ENCODE measurements around the gene DHFR.
"Not testable (repeated sequence)": the region's sequence is repeated elsewhere in the genome, so short reads cannot be mapped to it uniquely, and the experiment has no call there.

DHFR gene

DNA sequence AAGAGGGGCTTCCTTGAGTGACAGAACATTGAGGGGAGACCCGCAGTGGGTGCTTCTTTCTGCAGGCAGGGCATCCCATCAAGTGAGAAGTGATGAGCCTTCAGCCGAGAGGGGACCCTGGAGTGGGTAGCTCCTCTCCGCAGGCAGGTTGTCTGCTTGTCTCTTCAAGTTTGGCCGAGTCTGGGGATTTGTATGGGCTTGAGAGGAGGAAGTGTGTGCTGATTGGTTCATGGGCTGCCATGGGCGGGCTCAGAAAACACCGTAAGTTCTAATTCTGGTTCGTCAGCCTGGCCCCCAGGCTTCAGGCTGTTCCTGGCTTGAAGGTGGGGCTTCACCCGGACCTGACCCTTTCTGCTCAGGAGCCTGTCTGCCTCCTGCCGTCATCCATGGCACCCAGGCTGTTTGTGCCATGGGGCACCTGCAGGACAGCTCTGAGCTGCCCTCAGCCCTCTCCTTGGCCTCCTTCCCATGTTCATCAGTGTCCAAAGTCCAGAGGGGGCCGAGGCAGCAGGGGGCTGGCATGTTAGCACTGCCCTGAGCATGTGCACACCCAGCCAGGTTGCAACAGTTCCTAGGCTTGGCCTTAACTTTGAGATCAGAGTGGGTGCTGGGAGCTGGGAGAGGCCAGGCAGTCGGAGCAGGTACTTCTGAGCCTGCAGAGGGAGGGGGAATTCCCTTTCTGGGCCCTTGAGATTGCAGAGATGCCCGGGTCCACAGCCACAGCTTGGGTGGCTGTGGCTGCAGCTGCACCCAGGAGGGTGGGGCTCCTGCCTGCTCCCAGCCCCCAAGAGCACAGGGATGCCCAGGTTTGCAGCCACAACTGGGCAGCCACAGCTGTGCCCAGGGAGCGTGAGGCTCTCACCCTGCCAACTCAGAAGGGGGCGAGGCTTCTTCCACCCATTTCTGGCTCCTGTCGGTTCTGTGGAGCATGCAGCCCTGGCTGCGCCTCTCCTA, 13.5 kb upstream of the DHFR start:
- H3K4me1 Mint-ChIP-seq, result peaks cover 10% of the 10 kb centered on the region
- DNase-seq (ENCODE audit: low spot score in 2 of 2), result no peak

DNA sequence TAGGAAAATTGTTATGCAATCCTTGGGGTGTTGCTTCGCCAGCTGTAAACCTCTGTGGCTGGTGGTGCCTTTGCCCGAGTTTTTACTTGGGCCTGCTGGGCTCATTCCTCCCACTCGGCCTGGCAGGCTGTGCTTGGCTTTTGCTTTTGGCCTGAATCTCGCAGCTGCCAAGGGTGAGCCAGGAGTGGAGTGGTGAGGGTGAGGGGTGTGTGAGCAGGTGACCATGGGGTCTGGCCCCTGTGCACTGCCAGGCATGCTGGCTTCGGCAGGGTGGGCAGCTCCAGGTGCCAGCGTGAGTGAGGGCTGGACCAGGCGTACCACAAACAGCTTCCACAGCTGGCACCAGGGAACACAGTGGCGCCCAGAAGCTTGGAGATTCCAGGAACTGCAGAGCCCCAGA, 12.6 kb upstream of the DHFR start:
- Mint-ChIP-seq H3K27ac (no peak overlapping the region), H3K4me3 (no peak overlapping the region), H3K9me3 (no peaks in the 10 kb centered on the region), H3K4me1 (peaks cover 10% of the 10 kb centered on the region), H3K36me3 (peaks cover 82% of the 10 kb centered on the region)
- DNase-seq (ENCODE audit: low spot score in 2 of 2) (no peak), ATAC-seq (no peak)

More for the DNA sequence above, 13.5 kb upstream of the DHFR start:
- Mint-ChIP-seq H3K4me3 (no peak overlapping the region), H3K27ac (no peak overlapping the region), H3K9me3 (no peaks in the 10 kb centered on the region), H3K36me3 (peaks cover 82% of the 10 kb centered on the region)
- no peak for ATAC-seq

GRCh38 chr5:80665057-80665456, 10.3 kb upstream of the DHFR start:
- H3K9me3 Mint-ChIP-seq, result no peaks in the 10 kb centered on the region
- H3K4me1 Mint-ChIP-seq, result peaks cover 17% of the 10 kb centered on the region

DNA sequence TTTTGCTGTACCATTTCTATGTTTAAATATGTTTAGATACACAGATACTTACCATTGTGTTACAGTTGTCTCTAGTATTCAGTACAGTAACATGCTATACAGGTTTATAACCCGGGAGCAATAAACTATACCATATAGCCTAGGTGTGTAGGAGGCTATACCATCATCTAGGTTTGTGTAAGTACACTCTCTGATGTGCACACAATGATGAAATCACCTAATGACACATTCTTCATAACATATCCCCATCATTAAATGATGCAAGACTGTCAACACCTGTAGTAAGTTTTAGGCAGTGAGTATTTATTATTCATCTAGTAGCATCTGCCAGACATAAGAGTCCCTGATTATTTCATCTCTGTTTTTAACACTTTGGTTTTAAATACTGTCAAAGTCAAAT, 7.3 kb upstream of the DHFR start:
- ATAC-seq (no peak), DNase-seq (ENCODE audit: low spot score in 2 of 2) (no peak)
- H3K36me3 Mint-ChIP-seq, result peaks cover 97% of the 10 kb centered on the region
- no peaks in the 10 kb centered on the region for H3K9me3 Mint-ChIP-seq
- no peak overlapping the region for H3K4me3 Mint-ChIP-seq
- H3K27ac Mint-ChIP-seq, result no peak overlapping the region
- peaks cover 13% of the 10 kb centered on the region for H3K4me1 Mint-ChIP-seq

More at GRCh38 chr5:80665057-80665456, 10.3 kb upstream of the DHFR start:
- ATAC-seq, result no peak
- no peak for DNase-seq (ENCODE audit: low spot score in 2 of 2)
- Mint-ChIP-seq H3K4me3 (no peak overlapping the region), H3K36me3 (peaks cover 87% of the 10 kb centered on the region), H3K27ac (no peak overlapping the region)

DNA sequence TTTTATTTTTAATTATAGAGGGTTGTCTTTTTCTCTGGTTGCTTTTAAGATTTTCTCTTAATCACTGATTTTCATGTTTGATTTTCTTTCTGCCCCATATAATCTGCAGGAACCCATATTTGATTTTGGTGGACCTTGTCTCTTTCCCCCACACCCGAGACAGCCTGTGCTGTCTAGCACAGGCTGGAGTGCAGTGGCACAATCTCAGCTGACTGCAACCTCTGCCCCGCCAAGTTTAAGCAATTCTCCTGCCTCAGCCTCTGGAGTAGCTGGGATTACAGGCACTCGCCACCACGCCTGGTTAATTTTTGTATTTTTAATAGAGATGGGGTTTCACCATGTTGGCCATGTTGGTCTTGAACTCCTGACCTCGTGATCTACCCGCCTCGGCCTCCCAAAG, 5.9 kb upstream of the DHFR start:
- not testable (repeated sequence) for H3K9me3 Mint-ChIP-seq; H3K27ac Mint-ChIP-seq; ATAC-seq; H3K4me3 Mint-ChIP-seq; DNase-seq (ENCODE audit: low spot score in 2 of 2)
- peaks cover 91% of the 10 kb centered on the region for H3K36me3 Mint-ChIP-seq
- H3K4me1 Mint-ChIP-seq, result peaks cover 22% of the 10 kb centered on the region

GRCh38 chr5:80659106-80659505, 4.3 kb upstream of the DHFR start:
- Mint-ChIP-seq H3K36me3 (peaks cover 87% of the 10 kb centered on the region), H3K4me1 (peaks cover 28% of the 10 kb centered on the region), H3K4me3 (no peak overlapping the region), H3K27ac (no peak overlapping the region), H3K9me3 (no peaks in the 10 kb centered on the region)
- no peak for DNase-seq (ENCODE audit: low spot score in 2 of 2)
- no peak for ATAC-seq

- H3K4me3 Mint-ChIP-seq, result no peak overlapping the region
- DNase-seq (ENCODE audit: low spot score in 2 of 2) (no peak), ATAC-seq (no peak)
- peaks cover 35% of the 10 kb centered on the region for H3K4me1 Mint-ChIP-seq
- H3K9me3 Mint-ChIP-seq, result no peaks in the 10 kb centered on the region
- H3K36me3 Mint-ChIP-seq, result peaks cover 61% of the 10 kb centered on the region
- H3K27ac Mint-ChIP-seq, result no peak overlapping the region
These were observed 1.6 kb upstream of the DHFR start for GRCh38 chr5:80656425-80656824.

DNA sequence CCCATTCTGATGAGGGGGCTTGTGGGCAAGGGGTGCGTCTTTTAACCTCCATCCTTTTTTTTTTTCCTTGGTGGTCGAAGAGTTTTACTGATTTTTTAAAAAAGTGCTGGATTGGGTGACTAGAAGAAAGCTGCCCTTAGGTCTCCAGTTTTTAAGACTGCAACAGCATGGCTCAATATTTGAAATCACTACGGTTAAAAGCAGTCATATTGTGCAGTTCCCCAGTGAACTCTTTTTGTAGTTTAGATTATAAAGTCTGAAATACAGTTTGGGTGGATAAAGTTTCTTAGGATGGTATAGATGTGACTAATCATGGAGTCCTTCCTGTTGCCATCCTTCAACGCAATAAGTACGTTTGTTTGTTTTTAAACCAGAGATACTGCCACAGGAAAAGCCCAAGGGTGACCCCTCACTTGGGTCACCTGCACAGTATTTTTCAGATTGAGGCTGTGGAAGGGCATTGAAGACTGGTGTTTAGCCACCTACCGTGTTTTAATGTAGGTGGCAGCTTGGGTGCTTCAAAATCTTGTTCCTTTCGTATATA, 520 bp upstream of the DHFR start:
- DNase-seq (ENCODE audit: low spot score in 2 of 2) (no peak), ATAC-seq (no peak)
- Mint-ChIP-seq H3K4me3 (no peak overlapping the region), H3K36me3 (peaks cover 49% of the 10 kb centered on the region), H3K27ac (no peak overlapping the region), H3K9me3 (no peaks in the 10 kb centered on the region), H3K4me1 (peaks cover 28% of the 10 kb centered on the region)

DNA sequence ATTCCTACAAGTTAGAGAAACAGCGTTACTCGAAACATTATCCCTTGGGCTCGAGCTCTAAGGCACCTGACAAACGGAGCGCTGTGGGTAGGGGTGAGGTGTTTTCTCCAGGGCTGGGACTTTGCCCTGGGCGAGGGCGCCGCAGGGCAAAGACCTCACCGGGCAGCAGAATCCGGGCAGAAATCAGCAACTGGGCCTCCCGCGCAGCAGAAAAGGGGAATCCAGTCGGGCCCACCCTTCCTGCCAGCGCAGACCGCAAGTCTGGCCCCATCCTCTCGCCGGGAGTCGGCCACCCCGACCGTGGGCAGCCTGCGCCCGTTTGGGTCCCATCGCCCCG, 761 bp downstream of the DHFR start:
- Mint-ChIP-seq H3K4me3 (no peak overlapping the region), H3K4me1 (peaks cover 28% of the 10 kb centered on the region), H3K9me3 (no peaks in the 10 kb centered on the region), H3K36me3 (peaks cover 37% of the 10 kb centered on the region), H3K27ac (no peak overlapping the region)
- no peak for ATAC-seq
- no peak for DNase-seq (ENCODE audit: low spot score in 2 of 2)

- peaks cover 31% of the 10 kb centered on the region for H3K36me3 Mint-ChIP-seq
- peaks cover 28% of the 10 kb centered on the region for H3K4me1 Mint-ChIP-seq
- ATAC-seq, result no peak
- H3K4me3 Mint-ChIP-seq, result no peak overlapping the region
- DNase-seq (ENCODE audit: low spot score in 2 of 2), result no peak
- H3K27ac Mint-ChIP-seq, result no peak overlapping the region
- no peaks in the 10 kb centered on the region for H3K9me3 Mint-ChIP-seq
These were observed 1.3 kb downstream of the DHFR start for GRCh38 chr5:80653502-80653901.

GRCh38 chr5:80646926-80647325, 7.9 kb downstream of the DHFR start:
- H3K27ac Mint-ChIP-seq, result peak overlapping the region; percentile 39
- H3K4me3 Mint-ChIP-seq, result no peak overlapping the region
- no peaks in the 10 kb centered on the region for H3K4me1 Mint-ChIP-seq
- ATAC-seq (no peak), DNase-seq (ENCODE audit: low spot score in 2 of 2) (no peak)
- peaks cover 4% of the 10 kb centered on the region for H3K36me3 Mint-ChIP-seq
- no peaks in the 10 kb centered on the region for H3K9me3 Mint-ChIP-seq

- H3K9me3 Mint-ChIP-seq, result no peaks in the 10 kb centered on the region
- DNase-seq (ENCODE audit: low spot score in 2 of 2), result no peak
- no peak overlapping the region for H3K4me3 Mint-ChIP-seq
- no peak for ATAC-seq
- no peak overlapping the region for H3K27ac Mint-ChIP-seq
- no peaks in the 10 kb centered on the region for H3K4me1 Mint-ChIP-seq
- peaks cover 24% of the 10 kb centered on the region for H3K36me3 Mint-ChIP-seq
These were observed 9.9 kb downstream of the DHFR start for GRCh38 chr5:80644900-80645299.

- Mint-ChIP-seq H3K4me1 (no peaks in the 10 kb centered on the region), H3K4me3 (no peak overlapping the region), H3K36me3 (peaks cover 59% of the 10 kb centered on the region), H3K27ac (peak overlapping the region; percentile 26), H3K9me3 (no peaks in the 10 kb centered on the region)
- DNase-seq (ENCODE audit: low spot score in 2 of 2) (no peak), ATAC-seq (no peak)
These were observed 13.4 kb downstream of the DHFR start for GRCh38 chr5:80641353-80641752.

GRCh38 chr5:80634193-80634592, 20.6 kb downstream of the DHFR start:
- peaks cover 98% of the 10 kb centered on the region for H3K36me3 Mint-ChIP-seq
- H3K4me1 Mint-ChIP-seq, result no peaks in the 10 kb centered on the region
- no peak overlapping the region for H3K4me3 Mint-ChIP-seq
- ATAC-seq, result no peak
- no peaks in the 10 kb centered on the region for H3K9me3 Mint-ChIP-seq
- DNase-seq (ENCODE audit: low spot score in 2 of 2), result no peak
- H3K27ac Mint-ChIP-seq, result no peak overlapping the region

- H3K9me3 Mint-ChIP-seq, result no peaks in the 10 kb centered on the region
- peaks cover 89% of the 10 kb centered on the region for H3K36me3 Mint-ChIP-seq
- no peak for DNase-seq (ENCODE audit: low spot score in 2 of 2)
- no peaks in the 10 kb centered on the region for H3K4me1 Mint-ChIP-seq
- peak overlapping the region; percentile 23 for H3K27ac Mint-ChIP-seq
- no peak overlapping the region for H3K4me3 Mint-ChIP-seq
- no peak for ATAC-seq
These were observed 22.1 kb downstream of the DHFR start for GRCh38 chr5:80632700-80633099.

Data from stimulated activated effector memory CD8-positive, alpha-beta T cell treated with anti-CD3 and anti-CD28 coated beads, Interleukin-12 subunit alpha, Interleukin-12 subunit beta, amount 100 ng/mL, for 72 hours (primary cell).